Measurements from ENCODE around the gene FAM167B.
A peak's percentile ranks its signal among the peaks of the same experiment; 100 is the strongest.

DNA sequence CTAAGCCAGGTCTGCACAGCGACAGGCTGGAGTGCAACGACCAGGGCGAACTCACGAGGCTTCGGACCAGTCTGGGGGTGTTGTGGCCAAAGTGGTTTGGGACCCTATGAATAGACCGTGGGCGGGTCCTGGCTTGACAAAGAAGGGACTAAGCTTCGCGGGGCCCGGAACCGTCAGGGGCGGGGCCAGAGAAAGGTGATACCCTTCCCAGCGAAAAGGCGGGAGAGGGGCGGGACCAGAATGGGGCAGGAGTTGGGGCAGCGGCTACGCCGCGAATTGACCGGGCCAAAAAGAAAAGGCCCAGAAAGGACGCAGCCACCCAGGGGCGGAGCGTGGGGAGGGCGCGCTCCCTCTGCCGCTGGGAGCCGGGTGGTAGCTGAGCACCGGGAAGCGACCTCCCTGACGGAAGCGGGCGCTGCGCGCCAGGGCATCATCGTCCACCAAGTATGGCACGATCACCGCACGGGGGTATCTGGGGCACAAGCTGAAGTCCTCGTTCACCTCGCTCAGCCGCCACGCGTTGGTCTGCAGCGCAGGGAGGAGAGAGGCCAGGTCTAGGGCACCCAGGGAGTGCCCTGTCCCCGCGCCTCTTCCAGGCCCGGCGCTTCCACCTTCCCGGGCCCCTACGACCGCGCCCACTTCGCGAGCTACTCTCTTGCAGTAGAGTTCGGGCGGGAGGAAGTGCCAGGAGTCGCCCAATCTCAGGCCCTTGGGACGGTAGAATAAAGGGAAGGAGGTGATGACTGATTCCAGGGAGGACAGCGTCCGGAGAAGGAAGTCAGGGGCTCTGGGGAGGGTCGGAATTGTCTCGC, 6.7 kb upstream of the FAM167B start:
- TF ChIP-seq, protein P1, sequence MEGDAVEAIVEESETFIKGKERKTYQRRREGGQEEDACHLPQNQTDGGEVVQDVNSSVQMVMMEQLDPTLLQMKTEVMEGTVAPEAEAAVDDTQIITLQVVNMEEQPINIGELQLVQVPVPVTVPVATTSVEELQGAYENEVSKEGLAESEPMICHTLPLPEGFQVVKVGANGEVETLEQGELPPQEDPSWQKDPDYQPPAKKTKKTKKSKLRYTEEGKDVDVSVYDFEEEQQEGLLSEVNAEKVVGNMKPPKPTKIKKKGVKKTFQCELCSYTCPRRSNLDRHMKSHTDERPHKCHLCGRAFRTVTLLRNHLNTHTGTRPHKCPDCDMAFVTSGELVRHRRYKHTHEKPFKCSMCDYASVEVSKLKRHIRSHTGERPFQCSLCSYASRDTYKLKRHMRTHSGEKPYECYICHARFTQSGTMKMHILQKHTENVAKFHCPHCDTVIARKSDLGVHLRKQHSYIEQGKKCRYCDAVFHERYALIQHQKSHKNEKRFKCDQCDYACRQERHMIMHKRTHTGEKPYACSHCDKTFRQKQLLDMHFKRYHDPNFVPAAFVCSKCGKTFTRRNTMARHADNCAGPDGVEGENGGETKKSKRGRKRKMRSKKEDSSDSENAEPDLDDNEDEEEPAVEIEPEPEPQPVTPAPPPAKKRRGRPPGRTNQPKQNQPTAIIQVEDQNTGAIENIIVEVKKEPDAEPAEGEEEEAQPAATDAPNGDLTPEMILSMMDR (IDR thresholded peaks at IDR 0.05), result peak in 6 of 7 experiments; percentile 5 to 54 (median 38)
- peak; percentile 91 to 93 (median 92) for TF ChIP-seq POLR2A (IDR thresholded peaks at IDR 0.05)

Data from body of pancreas (tissue), 4 donors.